A673 (cell line): ENCODE measurements around the gene ERO1B. TPM values are rescaled to one million over a fixed set of nuclear protein-coding genes. Genes with fewer than 3 reads are reported as not detected.

Source experiments
- BruUV-seq: library from RNA; stranded (reverse); fragments of 400-500 nt; replicated peaks from 2 replicates; lab custom pipeline; 2021; lab: Mats Ljungman, UMichigan
- CTCF ChIA-PET: fragments of 300-600 bp; sonication (Branson Sonifier 250); formaldehyde crosslinking; loops from one replicate; lab custom pipeline; 2022; ENCODE audit warnings: antibody characterized with exemption; lab: Charles Lee
- POLR2A ChIA-PET: fragments of 300-600 bp; sonication (Branson Sonifier 250); formaldehyde crosslinking; loops from one replicate; lab custom pipeline; 2022; ENCODE audit warnings: antibody characterized with exemption; ENCODE audit not compliant: low non-redundant PET; lab: Charles Lee
- DNase-seq: peaks from one replicate; pipeline ENCODE4 v3.0.0-alpha.2; 2015; ENCODE audit warnings: low spot score
- H3K27ac ChIP-seq: fragments of 200-600 bp; sonication (generic); 2 replicates; pipeline ENCODE4 v1.5.1; 2016; ENCODE audit warnings: mixed run types, low read depth, mild to moderate bottlenecking, mixed read lengths, antibody characterized with exemption, low read length; ENCODE audit not compliant: poor library complexity, severe bottlenecking
- H3K27me3 ChIP-seq: fragments of 200-600 bp; sonication (generic); replicated peaks from 2 replicates; pipeline ENCODE4 v1.6.1; 2017; ENCODE audit warnings: mixed run types, low read depth, mild to moderate bottlenecking, mixed read lengths, antibody characterized with exemption, low read length; ENCODE audit not compliant: insufficient read depth, poor library complexity
- H3K36me3 ChIP-seq: fragments of 200-600 bp; sonication (generic); 2 replicates; pipeline ENCODE4 v1.6.1; 2016; ENCODE audit warnings: mixed run types, mild to moderate bottlenecking, mixed read lengths, antibody characterized with exemption, low read length; ENCODE audit not compliant: insufficient read depth, poor library complexity, severe bottlenecking
- H3K4me1 ChIP-seq: fragments of 200-600 bp; sonication (generic); 2 replicates; pipeline ENCODE4 v1.6.1; 2017; ENCODE audit warnings: mixed run types, mild to moderate bottlenecking, mixed read lengths, antibody characterized with exemption, low read length; ENCODE audit not compliant: insufficient read depth, poor library complexity, severe bottlenecking
- H3K4me3 ChIP-seq: fragments of 200-600 bp; sonication (generic); 2 replicates; pipeline ENCODE4 v1.5.1; 2016; ENCODE audit warnings: low read depth, mixed run types, mild to moderate bottlenecking, mixed read lengths, low read length; ENCODE audit not compliant: poor library complexity, severe bottlenecking
- H3K9me3 ChIP-seq: fragments of 200-600 bp; sonication (generic); 2 replicates; pipeline ENCODE4 v1.6.1; 2016; ENCODE audit warnings: mixed run types, low read depth, mild to moderate bottlenecking, mixed read lengths, antibody characterized with exemption, low read length; ENCODE audit not compliant: poor library complexity, severe bottlenecking
- EZH2 ChIP-seq: fragments of 200-600 bp; sonication (generic); IDR thresholded peaks from 2 replicates; pipeline ENCODE4 v1.6.1; 2017; ENCODE audit warnings: borderline replicate concordance, low read depth, mild to moderate bottlenecking, mixed read lengths, antibody characterized with exemption, low read length; ENCODE audit not compliant: poor library complexity, severe bottlenecking
- intact Hi-C: fragments of 100-400 bp; cut with micrococcal nuclease; formaldehyde crosslinking; loops from one replicate; pipeline ENCODE4 v1.10.0; 2022; ENCODE audit not compliant: unreplicated experiment
- total RNA-seq: library from RNA; stranded (reverse); gene quantifications from 2 replicates; pipeline ENCODE4 v1.2.3, GENCODE V29; 2021
- TF ChIP-seq, protein P1 (sequence below): fragments of 300-800, 200-600 bp; sonication (generic); conservative IDR thresholded peaks from 2 replicates; pipeline ENCODE4 v1.5.1; 2017; ENCODE audit warnings: low read depth, mild to moderate bottlenecking, antibody characterized with exemption, low read length, moderate library complexity, mixed read lengths

Gene ERO1B
- total RNA-seq, 1 experiment from 2014 or later, result 3.4 TPM

DNA sequence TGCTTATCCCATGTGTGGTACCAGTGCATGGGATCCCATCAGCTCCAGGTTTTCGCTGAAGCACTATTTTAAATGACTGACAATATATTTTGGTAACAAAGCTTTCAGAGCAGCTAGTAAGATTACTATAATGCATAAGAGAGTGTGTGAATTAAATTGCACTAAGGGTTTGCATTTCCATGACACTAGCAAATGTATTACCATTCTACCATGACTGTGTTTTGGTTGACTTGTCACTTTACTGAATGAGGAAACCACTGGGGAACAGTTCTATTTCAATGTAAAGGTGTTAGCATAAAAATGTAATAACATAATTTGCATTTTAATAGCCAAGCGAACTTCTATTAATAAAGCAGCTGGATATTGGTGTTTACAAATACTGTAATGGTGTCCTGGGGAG lies 31.7 kb upstream of the ERO1B start:
- ChIA-PET POLR2A (no interaction called here), CTCF (no interaction called here)
- DNase-seq, result no peak
- no peaks in the 10 kb centered on the region for H3K9me3 ChIP-seq
- no peak overlapping the region for H3K27ac ChIP-seq
- H3K4me3 ChIP-seq, result no peak overlapping the region
- intact Hi-C loops, result no loop called here
- TF ChIP-seq, protein P1, sequence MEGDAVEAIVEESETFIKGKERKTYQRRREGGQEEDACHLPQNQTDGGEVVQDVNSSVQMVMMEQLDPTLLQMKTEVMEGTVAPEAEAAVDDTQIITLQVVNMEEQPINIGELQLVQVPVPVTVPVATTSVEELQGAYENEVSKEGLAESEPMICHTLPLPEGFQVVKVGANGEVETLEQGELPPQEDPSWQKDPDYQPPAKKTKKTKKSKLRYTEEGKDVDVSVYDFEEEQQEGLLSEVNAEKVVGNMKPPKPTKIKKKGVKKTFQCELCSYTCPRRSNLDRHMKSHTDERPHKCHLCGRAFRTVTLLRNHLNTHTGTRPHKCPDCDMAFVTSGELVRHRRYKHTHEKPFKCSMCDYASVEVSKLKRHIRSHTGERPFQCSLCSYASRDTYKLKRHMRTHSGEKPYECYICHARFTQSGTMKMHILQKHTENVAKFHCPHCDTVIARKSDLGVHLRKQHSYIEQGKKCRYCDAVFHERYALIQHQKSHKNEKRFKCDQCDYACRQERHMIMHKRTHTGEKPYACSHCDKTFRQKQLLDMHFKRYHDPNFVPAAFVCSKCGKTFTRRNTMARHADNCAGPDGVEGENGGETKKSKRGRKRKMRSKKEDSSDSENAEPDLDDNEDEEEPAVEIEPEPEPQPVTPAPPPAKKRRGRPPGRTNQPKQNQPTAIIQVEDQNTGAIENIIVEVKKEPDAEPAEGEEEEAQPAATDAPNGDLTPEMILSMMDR, result no peak
- no peak for TF ChIP-seq EZH2
- H3K4me1 ChIP-seq, result no peaks in the 10 kb centered on the region
- no peaks in the 10 kb centered on the region for H3K27me3 ChIP-seq
- no peaks in the 10 kb centered on the region for H3K36me3 ChIP-seq
- no TSS peak for BruUV-seq

DNA sequence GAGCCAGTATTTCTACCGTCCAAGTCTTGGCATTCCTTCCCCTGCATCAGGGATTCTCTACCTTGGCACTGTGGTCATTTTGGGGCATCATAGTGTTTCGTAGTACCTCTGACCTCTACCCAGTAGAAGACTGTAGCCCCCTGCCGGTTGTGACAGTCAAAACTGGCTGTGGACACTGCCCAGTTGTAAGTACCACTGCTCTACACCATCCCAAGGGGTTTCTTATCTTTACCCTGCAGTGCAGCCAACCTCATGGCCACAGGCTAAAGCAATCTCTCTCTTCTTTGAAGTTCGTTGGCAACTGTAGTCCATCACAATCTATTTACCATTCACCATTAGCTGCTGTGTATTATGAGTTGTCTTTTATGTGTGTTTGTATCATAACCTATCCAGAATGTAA lies 29.3 kb upstream of the ERO1B start:
- CTCF ChIA-PET, result no interaction called here
- TF ChIP-seq EZH2, result no peak
- TF ChIP-seq, protein P1, result no peak
- H3K4me3 ChIP-seq, result no peak overlapping the region
- POLR2A ChIA-PET, result no interaction called here
- H3K36me3 ChIP-seq, result no peaks in the 10 kb centered on the region
- intact Hi-C loops, result no loop called here
- no peak overlapping the region for H3K27ac ChIP-seq
- DNase-seq, result no peak
- no peaks in the 10 kb centered on the region for H3K9me3 ChIP-seq
- no peaks in the 10 kb centered on the region for H3K4me1 ChIP-seq
- no TSS peak for BruUV-seq
- no peaks in the 10 kb centered on the region for H3K27me3 ChIP-seq

- no peaks in the 10 kb centered on the region for H3K4me1 ChIP-seq
- H3K27ac ChIP-seq, result no peak overlapping the region
- intact Hi-C loops, result no loop called here
- no peak overlapping the region for H3K4me3 ChIP-seq
- H3K36me3 ChIP-seq, result no peaks in the 10 kb centered on the region
- POLR2A ChIA-PET, result no interaction called here
- no peaks in the 10 kb centered on the region for H3K27me3 ChIP-seq
- CTCF ChIA-PET, result no interaction called here
- DNase-seq, result no peak
- no peak for TF ChIP-seq EZH2
- TF ChIP-seq, protein P1, result no peak
- BruUV-seq, result no TSS peak
- no peaks in the 10 kb centered on the region for H3K9me3 ChIP-seq
Measured at GRCh38 chr1:236308827-236309226, 27.1 kb upstream of the ERO1B start.
